ENCODE data around the gene PAOX. TPM values are rescaled to one million over a fixed set of nuclear protein-coding genes. Genes with fewer than 3 reads are reported as not detected.

Gene PAOX
- polyA plus RNA-seq, 2 of the 4 experiments (the other 2 are of a cell fraction), result 1.6 to 2.3 TPM

DNA sequence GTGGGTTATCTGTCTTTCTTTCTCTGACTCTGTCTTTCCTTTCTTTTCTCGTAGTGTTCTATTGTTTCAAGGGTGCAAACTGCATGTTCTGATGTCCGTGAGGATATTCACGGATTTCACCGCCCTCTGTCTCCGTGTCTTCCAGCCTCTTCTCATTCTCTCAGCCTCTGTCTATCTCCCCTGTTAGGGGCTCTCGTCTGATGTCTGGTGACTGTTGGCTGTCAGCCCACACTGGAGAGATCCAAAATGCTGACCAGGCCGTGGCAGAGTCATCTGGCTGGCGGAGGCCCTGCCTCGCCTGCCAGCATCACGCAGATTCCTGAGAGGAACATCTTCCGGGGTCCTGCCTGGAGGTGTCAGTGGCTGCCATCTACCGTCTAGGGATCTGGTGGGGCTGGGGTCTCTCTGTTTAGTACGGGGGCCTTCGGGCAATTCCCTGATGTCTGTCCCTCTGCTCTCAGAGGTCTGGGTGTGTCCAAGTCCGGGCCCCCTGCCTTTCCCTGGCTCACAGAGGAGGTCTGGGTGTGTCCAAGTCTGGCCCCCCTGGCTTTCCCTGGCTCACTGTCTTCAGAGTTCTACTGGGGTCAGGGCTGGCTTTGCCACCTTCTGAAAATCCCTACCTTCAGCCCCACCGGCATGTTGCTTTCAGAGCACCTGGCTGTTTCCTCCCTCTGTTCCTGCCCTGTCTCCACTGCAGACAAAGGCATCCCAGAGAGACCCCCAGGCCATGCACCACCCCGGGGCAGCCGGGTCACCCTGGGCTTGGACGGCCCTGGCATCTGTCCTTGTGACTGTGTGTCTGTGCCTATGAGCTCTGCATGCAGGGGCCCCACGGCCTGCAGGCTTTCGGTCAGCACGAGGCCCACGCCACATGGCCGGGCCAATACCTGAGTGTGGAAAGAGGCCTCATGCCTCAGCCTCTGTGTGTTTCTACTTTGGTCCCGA, 60.7 kb downstream of the PAOX start:
- DNase-seq (ENCODE audit: low read depth in 1 of 2, low spot score in 1 of 2), result no peak
- no peak for FAIRE-seq
- Histone ChIP-seq H3K4me3 (no peak overlapping the region), H3K9me3 (peaks cover 3% of the 10 kb centered on the region; the same call in 1 of the 3 replicates), H3K4me2 (no peak overlapping the region), H3K4me1 (no peaks in the 10 kb centered on the region), H3K27ac (no peak overlapping the region)
- ATAC-seq, result no peak
- WGBS (ENCODE audit: missing lambda C conversion rate), result 69% methylated on average over 25 of the region's 25 CpGs
- ChIA-PET CTCF (interaction anchor here (1.1 to 2.1 kb wide), 3 partner anchors 18 to 151 kb away, joined by 3 to 7 read pairs (median 3); no protein-coding TSS in a partner anchor), POLR2A (no interaction called here)
- TF ChIP-seq, protein P1, sequence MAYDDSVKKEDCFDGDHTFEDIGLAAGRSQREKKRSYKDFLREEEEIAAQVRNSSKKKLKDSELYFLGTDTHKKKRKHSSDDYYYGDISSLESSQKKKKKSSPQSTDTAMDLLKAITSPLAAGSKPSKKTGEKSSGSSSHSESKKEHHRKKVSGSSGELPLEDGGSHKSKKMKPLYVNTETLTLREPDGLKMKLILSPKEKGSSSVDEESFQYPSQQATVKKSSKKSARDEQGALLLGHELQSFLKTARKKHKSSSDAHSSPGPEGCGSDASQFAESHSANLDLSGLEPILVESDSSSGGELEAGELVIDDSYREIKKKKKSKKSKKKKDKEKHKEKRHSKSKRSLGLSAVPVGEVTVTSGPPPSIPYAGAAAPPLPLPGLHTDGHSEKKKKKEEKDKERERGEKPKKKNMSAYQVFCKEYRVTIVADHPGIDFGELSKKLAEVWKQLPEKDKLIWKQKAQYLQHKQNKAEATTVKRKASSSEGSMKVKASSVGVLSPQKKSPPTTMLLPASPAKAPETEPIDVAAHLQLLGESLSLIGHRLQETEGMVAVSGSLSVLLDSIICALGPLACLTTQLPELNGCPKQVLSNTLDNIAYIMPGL (CRISPR knock-in tag; IDR thresholded peaks at IDR 0.05; ENCODE audit: borderline replicate concordance), result no peak
- no peak for TF ChIP-seq SMC3 (IDR thresholded peaks at IDR 0.05)
- TF ChIP-seq, protein P2, sequence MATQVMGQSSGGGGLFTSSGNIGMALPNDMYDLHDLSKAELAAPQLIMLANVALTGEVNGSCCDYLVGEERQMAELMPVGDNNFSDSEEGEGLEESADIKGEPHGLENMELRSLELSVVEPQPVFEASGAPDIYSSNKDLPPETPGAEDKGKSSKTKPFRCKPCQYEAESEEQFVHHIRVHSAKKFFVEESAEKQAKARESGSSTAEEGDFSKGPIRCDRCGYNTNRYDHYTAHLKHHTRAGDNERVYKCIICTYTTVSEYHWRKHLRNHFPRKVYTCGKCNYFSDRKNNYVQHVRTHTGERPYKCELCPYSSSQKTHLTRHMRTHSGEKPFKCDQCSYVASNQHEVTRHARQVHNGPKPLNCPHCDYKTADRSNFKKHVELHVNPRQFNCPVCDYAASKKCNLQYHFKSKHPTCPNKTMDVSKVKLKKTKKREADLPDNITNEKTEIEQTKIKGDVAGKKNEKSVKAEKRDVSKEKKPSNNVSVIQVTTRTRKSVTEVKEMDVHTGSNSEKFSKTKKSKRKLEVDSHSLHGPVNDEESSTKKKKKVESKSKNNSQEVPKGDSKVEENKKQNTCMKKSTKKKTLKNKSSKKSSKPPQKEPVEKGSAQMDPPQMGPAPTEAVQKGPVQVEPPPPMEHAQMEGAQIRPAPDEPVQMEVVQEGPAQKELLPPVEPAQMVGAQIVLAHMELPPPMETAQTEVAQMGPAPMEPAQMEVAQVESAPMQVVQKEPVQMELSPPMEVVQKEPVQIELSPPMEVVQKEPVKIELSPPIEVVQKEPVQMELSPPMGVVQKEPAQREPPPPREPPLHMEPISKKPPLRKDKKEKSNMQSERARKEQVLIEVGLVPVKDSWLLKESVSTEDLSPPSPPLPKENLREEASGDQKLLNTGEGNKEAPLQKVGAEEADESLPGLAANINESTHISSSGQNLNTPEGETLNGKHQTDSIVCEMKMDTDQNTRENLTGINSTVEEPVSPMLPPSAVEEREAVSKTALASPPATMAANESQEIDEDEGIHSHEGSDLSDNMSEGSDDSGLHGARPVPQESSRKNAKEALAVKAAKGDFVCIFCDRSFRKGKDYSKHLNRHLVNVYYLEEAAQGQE (IDR thresholded peaks at IDR 0.05), result no peak
- no peak for TF ChIP-seq FOSB (CRISPR knock-in tag; IDR thresholded peaks at IDR 0.05)
- TF ChIP-seq JUN (IDR thresholded peaks at IDR 0.05), result no peak
- TF ChIP-seq, protein P3, sequence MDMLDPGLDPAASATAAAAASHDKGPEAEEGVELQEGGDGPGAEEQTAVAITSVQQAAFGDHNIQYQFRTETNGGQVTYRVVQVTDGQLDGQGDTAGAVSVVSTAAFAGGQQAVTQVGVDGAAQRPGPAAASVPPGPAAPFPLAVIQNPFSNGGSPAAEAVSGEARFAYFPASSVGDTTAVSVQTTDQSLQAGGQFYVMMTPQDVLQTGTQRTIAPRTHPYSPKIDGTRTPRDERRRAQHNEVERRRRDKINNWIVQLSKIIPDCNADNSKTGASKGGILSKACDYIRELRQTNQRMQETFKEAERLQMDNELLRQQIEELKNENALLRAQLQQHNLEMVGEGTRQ (IDR thresholded peaks at IDR 0.05), result no peak
- TF ChIP-seq NPAS2 (CRISPR knock-in tag; IDR thresholded peaks at IDR 0.05; ENCODE audit: borderline replicate concordance), result no peak
- TF ChIP-seq, protein P4, sequence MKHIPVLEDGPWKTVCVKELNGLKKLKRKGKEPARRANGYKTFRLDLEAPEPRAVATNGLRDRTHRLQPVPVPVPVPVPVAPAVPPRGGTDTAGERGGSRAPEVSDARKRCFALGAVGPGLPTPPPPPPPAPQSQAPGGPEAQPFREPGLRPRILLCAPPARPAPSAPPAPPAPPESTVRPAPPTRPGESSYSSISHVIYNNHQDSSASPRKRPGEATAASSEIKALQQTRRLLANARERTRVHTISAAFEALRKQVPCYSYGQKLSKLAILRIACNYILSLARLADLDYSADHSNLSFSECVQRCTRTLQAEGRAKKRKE (CRISPR knock-in tag; IDR thresholded peaks at IDR 0.05; ENCODE audit: low read depth), result no peak
- TF ChIP-seq CEBPB (IDR thresholded peaks at IDR 0.05), result no peak
- no peak for TF ChIP-seq MAFK (IDR thresholded peaks at IDR 0.05; ENCODE audit: partially characterized antibody)
- no peak for TF ChIP-seq FOSL2 (IDR thresholded peaks at IDR 0.05)
- TF ChIP-seq FOSL2 (CRISPR knock-in tag; IDR thresholded peaks at IDR 0.05), result no peak
- no peak for TF ChIP-seq ZFP36 (IDR thresholded peaks at IDR 0.05; ENCODE audit: borderline replicate concordance, partially characterized antibody)

DNA sequence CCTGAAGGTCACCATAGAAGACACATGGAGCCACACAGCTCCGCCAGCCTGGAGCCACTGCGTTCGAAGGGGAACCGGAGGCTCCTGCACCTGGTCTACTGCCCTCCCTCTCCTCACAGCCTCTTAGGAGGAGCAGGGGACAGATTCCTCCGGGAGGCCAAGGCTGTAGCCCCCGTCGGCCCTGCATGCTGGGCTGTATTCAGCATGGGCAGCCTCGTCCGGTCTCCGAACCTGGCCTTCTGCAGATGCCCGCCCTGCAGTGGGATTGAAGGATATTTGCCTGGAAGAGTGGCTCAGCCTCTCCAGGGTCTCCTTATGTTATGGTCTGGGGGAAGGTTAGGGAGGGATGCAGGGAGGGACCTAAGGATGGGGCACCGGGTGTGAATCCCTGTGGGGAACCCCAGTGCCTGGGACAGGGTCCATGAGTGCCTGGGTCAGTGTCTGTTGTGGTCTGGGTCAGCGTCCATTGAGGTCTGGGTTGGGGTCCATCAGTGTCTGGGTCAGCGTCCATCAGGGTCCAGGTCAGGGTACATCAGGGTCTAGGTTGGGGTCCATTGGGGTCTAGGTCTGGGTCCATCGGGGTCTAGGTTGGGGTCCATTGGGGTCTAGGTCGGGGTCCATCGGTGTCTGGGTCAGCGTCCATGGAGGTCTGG, 61.7 kb downstream of the PAOX start:
- no peak overlapping the region for H3K27ac ChIP-seq
- POLR2A ChIA-PET, result no interaction called here
- CTCF ChIA-PET, result no interaction called here

More for the DNA sequence above, 61.7 kb downstream of the PAOX start:
- Histone ChIP-seq H3K9me3 (peaks cover 7% of the 10 kb centered on the region; the same call in 1 of the 3 replicates), H3K4me3 (no peak overlapping the region), H3K4me2 (no peak overlapping the region), H3K4me1 (no peaks in the 10 kb centered on the region)
- FAIRE-seq (no peak), ATAC-seq (no peak), DNase-seq (ENCODE audit: low read depth in 1 of 2, low spot score in 1 of 2) (no peak)
- TF ChIP-seq, protein P1 (CRISPR knock-in tag; IDR thresholded peaks at IDR 0.05; ENCODE audit: borderline replicate concordance), result no peak
- TF ChIP-seq FOSL2 (IDR thresholded peaks at IDR 0.05) (no peak), FOSL2 (CRISPR knock-in tag; IDR thresholded peaks at IDR 0.05) (no peak)
- WGBS (ENCODE audit: missing lambda C conversion rate), result 62% methylated on average over 14 of the region's 18 CpGs

Small RNA genes lying within 50 kb of the gene (small RNA-seq; reads per million reads assigned to genes)
- gene AL360181.4 (0 reads per million in 6 experiments), gene BANF1P2 (0 reads per million in 6 experiments), gene MIR3944 (0 to 6.0 (median 0) reads per million in 6 experiments)

Other genes starting within 250 kb of the PAOX start
- 0.63 and 0.65 TPM in 2 replicates for gene KNDC1, start 219.0 kb upstream of the PAOX start, polyA plus RNA-seq (2011; rRNA removed)
- 0.49 to 0.73 TPM (median 0.56 TPM) in 3 replicates for gene KNDC1, start 219.0 kb upstream of the PAOX start, polyA plus RNA-seq (2017; fragmentation: RNase III; extraction: RNeasy Plus Mini Kit Qiagen cat#74134 plus additional on column Dnase treatment)
- gene UTF1, start 149.0 kb upstream of the PAOX start, polyA plus RNA-seq (2011; rRNA removed), result not detected in 2 replicates
- gene UTF1, start 149.0 kb upstream of the PAOX start, polyA plus RNA-seq (2017; fragmentation: RNase III; extraction: RNeasy Plus Mini Kit Qiagen cat#74134 plus additional on column Dnase treatment), result not detected in 3 replicates
- not detected in 2 replicates for gene VENTX, start 141.4 kb upstream of the PAOX start, polyA plus RNA-seq (2011; rRNA removed)
- gene VENTX, start 141.4 kb upstream of the PAOX start, polyA plus RNA-seq (2017; fragmentation: RNase III; extraction: RNeasy Plus Mini Kit Qiagen cat#74134 plus additional on column Dnase treatment), result not detected in 3 replicates
- gene ADAM8, start 102.4 kb upstream of the PAOX start, polyA plus RNA-seq (2011; rRNA removed), result 1.4 TPM in 2 replicates
- gene ADAM8, start 102.4 kb upstream of the PAOX start, polyA plus RNA-seq (2017; fragmentation: RNase III; extraction: RNeasy Plus Mini Kit Qiagen cat#74134 plus additional on column Dnase treatment), result 4.1 to 5.2 TPM (median 4.4 TPM) in 3 replicates
- gene TUBGCP2, start 70.4 kb upstream of the PAOX start, polyA plus RNA-seq (2011; rRNA removed), result 44.5 and 44.9 TPM in 2 replicates
- 32.5 to 35.0 TPM (median 33.6 TPM) in 3 replicates for gene TUBGCP2, start 70.4 kb upstream of the PAOX start, polyA plus RNA-seq (2017; fragmentation: RNase III; extraction: RNeasy Plus Mini Kit Qiagen cat#74134 plus additional on column Dnase treatment)
- gene ZNF511, start 70.3 kb upstream of the PAOX start, polyA plus RNA-seq (2011; rRNA removed), result 39.4 and 40.2 TPM in 2 replicates
- 41.1 to 43.6 TPM (median 41.7 TPM) in 3 replicates for gene ZNF511, start 70.3 kb upstream of the PAOX start, polyA plus RNA-seq (2017; fragmentation: RNase III; extraction: RNeasy Plus Mini Kit Qiagen cat#74134 plus additional on column Dnase treatment)
- 0.28 and 0.30 TPM in 2 replicates for gene CALY, start 42.4 kb upstream of the PAOX start, polyA plus RNA-seq (2011; rRNA removed)
- 0.63 to 0.89 TPM (median 0.73 TPM) in 3 replicates for gene CALY, start 42.4 kb upstream of the PAOX start, polyA plus RNA-seq (2017; fragmentation: RNase III; extraction: RNeasy Plus Mini Kit Qiagen cat#74134 plus additional on column Dnase treatment)
- 0.13 TPM in 1 of 2 replicates, not detected in the other for gene PRAP1, start 31.9 kb upstream of the PAOX start, polyA plus RNA-seq (2011; rRNA removed)
- gene PRAP1, start 31.9 kb upstream of the PAOX start, polyA plus RNA-seq (2017; fragmentation: RNase III; extraction: RNeasy Plus Mini Kit Qiagen cat#74134 plus additional on column Dnase treatment), result not detected in 3 replicates
- 7.6 and 8.1 TPM in 2 replicates for gene FUOM, start 21.2 kb upstream of the PAOX start, polyA plus RNA-seq (2011; rRNA removed)
- 6.5 to 8.7 TPM (median 6.8 TPM) in 3 replicates for gene FUOM, start 21.2 kb upstream of the PAOX start, polyA plus RNA-seq (2017; fragmentation: RNase III; extraction: RNeasy Plus Mini Kit Qiagen cat#74134 plus additional on column Dnase treatment)
- gene ECHS1, start 5.9 kb upstream of the PAOX start, polyA plus RNA-seq (2011; rRNA removed), result 54.6 and 66.7 TPM in 2 replicates
- gene ECHS1, start 5.9 kb upstream of the PAOX start, polyA plus RNA-seq (2017; fragmentation: RNase III; extraction: RNeasy Plus Mini Kit Qiagen cat#74134 plus additional on column Dnase treatment), result 132 to 138 TPM (median 133 TPM) in 3 replicates
- 65.6 and 67.2 TPM in 2 replicates for gene MTG1, start 14.9 kb downstream of the PAOX start, polyA plus RNA-seq (2011; rRNA removed)
- gene MTG1, start 14.9 kb downstream of the PAOX start, polyA plus RNA-seq (2017; fragmentation: RNase III; extraction: RNeasy Plus Mini Kit Qiagen cat#74134 plus additional on column Dnase treatment), result 57.1 to 62.2 TPM (median 60.3 TPM) in 3 replicates
- gene SPRN, start 45.4 kb downstream of the PAOX start, polyA plus RNA-seq (2011; rRNA removed), result 0.06 and 0.08 TPM in 2 replicates
- gene SPRN, start 45.4 kb downstream of the PAOX start, polyA plus RNA-seq (2017; fragmentation: RNase III; extraction: RNeasy Plus Mini Kit Qiagen cat#74134 plus additional on column Dnase treatment), result 0.15 to 0.18 TPM (median 0.16 TPM) in 3 replicates
- 0.45 and 0.96 TPM in 2 replicates for gene SCART1, start 74.7 kb downstream of the PAOX start, polyA plus RNA-seq (2011; rRNA removed)
- 0.32 to 0.42 TPM (median 0.37 TPM) in 3 replicates for gene SCART1, start 74.7 kb downstream of the PAOX start, polyA plus RNA-seq (2017; fragmentation: RNase III; extraction: RNeasy Plus Mini Kit Qiagen cat#74134 plus additional on column Dnase treatment)
- 0.75 and 0.93 TPM in 2 replicates for gene CYP2E1, start 148.1 kb downstream of the PAOX start, polyA plus RNA-seq (2011; rRNA removed)
- 0.14 to 0.21 TPM (median 0.17 TPM) in 3 replicates for gene CYP2E1, start 148.1 kb downstream of the PAOX start, polyA plus RNA-seq (2017; fragmentation: RNase III; extraction: RNeasy Plus Mini Kit Qiagen cat#74134 plus additional on column Dnase treatment)
- not detected in 2 replicates for gene SYCE1, start 186.3 kb downstream of the PAOX start, polyA plus RNA-seq (2011; rRNA removed)
- gene SYCE1, start 186.3 kb downstream of the PAOX start, polyA plus RNA-seq (2017; fragmentation: RNase III; extraction: RNeasy Plus Mini Kit Qiagen cat#74134 plus additional on column Dnase treatment), result not detected in 3 replicates
- gene FRG2B, start 247.5 kb downstream of the PAOX start, polyA plus RNA-seq (2011; rRNA removed), result 0.05 TPM in 1 of 2 replicates, not detected in the other
- not detected in 3 replicates for gene FRG2B, start 247.5 kb downstream of the PAOX start, polyA plus RNA-seq (2017; fragmentation: RNase III; extraction: RNeasy Plus Mini Kit Qiagen cat#74134 plus additional on column Dnase treatment)

Measured in A549 (cell line).